ENCODE results near the gene DEPP1.

Gene DEPP1

DNA sequence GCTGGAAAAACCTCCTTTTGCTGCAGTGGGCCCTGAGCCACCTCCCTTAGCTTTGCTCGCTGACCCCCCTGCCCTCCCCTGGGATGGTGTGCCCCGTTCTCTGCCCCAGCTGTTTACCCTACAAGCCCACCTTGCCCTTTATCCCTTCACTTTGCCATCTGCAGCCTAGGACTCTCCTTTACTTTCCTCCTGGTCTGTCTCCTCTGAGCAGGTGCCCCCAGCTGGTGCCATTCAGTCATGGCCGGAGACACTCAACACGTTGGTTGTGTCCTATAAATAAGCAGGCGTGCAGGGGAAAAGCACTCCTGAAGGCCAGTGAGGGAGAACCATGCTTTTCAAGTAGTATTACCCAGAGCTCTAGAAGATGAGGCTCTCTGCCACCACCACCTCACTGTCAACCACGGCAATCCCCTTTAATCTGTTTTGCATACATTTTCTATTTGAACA lies 12.9 kb downstream of the DEPP1 start:
- DNase-seq: no peak

DNA sequence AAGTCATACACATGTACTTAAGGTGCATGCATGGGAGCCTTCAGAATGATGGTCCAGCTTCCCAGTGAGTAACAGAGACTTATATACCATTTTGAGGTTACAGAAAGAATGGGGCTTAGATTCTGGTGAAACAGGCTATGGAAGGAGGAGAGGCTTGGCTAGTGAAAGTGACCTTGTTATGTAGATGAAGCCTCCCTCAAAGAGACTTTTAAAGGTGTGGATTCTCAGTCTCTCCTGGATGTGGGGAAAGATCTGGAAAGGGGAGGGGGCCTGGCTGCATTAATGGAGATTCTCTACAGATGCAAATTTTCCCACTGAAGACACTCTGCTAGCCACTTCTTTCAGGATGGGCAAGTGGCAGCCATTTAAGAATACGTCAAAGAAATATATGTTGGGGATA lies 13.5 kb downstream of the DEPP1 start:
- DNase-seq: no peak

DNA sequence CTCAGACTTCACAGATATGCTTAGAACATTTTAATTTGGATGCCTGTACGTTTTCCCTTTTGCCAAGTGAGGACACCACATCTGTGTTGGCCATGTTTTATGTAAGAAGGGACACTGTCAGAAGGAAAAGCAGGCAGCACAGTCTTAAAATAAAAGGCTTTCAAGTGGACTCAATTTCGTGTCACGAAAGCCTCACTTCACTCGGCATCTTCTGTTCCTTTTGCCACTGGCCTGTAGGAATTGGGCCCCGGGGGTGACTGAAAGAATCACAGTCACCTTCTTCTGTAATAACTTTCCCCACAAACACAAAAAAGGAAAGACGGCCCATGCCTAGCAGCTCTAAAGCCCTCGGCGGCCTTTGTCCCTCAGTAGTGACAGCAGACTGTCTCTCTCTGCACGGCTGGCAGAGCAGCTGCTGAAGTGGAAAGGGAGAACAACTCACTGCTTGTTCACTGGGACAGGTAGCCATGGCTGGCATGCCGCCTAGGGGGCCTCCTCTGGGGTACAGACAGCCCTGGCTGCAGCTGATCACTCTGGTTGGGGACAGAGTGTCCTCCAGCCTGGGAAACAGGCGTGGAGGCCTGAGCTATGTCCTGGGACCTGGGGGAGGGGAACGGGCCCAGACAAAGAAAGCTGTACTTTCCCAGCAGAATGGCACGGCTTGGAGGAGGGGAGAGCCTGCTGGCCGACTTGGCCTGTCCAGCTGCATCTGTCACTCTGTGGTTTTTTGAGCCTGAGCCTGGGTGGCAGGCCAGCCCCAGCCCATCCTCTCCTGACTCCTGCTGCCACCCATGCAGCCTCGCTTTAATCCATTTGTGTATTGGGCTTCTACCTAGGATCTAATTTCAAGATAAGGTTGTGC lies 14.6 kb downstream of the DEPP1 start:
- DNase-seq: no peak

DNA sequence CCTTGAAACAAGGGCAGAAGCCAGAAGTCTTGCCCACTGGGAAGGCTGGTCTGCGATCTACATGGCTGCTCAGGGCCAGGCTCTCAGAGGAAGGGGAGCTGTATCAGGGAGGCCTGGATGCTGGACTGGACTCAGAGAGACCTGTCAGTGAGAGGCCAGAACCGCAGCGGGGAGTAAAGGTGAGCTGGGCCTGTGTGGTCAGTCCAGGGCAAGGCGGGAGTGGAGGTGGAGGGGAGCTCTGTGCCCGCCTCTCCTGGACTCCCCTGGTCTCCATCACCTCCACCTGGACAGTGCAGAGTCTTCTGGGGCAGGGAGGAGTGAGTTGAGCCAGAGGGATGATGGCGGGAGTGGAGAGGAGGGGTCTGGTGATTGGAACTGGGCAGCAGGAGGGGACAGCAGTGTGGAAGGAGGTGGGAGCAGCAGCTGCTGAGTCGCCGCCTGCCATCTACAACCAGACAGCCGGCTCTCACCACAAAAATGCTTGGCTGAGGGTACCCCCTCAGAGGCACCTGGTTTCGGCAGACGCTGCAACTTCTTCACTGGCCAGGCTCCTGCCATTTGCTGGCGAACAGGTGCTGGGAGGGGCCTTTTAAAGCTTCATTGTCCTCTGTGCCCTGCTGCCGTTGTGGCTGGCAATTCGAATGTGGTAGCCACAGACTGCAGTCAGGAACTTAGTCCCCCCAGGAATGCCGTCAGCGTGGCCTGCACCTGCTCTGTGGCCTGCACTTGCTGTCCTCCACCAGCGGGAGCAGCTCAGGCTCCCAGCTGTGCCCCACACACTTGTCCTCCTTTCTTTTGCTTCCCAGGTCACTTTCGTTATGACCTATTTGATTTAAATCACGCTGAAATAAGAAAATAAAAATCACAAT lies 15.5 kb downstream of the DEPP1 start:
- DNase-seq: no peak

DNA sequence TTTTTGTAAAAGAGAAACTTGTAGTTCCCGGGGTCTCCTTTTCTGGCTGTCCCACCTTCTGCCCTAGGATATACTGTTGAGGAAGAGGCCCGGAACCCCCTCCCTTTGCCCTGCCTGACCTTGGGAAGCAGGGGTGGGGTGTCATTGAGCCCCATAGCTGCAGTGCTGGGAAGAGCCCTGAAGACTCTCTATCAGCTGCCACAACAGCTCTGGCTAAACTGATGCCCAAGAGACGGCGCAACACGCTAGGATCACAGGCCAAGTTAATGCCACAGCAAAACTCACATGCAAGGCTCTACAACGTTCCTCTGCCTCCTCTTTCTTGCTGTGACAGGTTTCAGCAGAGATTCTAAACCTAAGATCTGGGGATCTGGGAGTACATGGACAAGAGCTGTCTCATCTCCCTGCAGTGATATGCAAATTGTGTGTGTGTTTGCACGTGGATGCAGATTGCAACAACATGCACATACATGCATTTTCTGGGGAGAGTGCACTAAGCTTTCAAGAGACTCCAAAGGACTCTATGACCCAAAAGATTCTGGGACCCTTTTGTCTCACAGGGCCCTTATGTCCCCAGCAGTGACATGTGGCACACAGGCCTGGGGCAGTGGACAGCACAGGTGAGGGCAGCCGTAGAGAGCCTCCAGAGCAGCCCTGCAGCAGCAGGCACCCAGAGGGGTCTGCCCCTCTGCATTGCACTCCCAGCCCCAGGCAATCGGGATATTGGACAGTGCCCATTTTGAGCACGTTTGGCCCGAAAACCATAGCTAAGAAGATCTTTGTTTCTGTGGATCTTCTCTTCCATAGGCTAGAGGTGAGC lies 16.5 kb downstream of the DEPP1 start:
- no peak for DNase-seq

DNA sequence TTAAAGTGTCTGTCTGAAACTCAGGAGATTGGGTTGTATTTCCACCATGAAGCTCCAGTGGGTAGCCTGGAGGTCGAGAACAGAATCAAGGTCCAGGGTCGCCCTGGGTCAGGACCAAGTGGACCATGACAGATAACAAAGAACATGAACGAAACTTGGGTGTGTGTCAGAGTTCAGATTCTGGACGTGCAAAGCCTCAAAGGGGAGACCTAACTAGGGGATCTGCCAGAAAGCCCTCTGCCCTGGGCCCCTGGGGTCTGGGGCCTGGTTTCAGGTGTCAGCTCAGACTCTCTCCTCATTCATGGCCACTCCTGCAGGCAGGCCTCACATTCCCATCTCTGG lies 17.4 kb downstream of the DEPP1 start:
- DNase-seq: no peak

DNA sequence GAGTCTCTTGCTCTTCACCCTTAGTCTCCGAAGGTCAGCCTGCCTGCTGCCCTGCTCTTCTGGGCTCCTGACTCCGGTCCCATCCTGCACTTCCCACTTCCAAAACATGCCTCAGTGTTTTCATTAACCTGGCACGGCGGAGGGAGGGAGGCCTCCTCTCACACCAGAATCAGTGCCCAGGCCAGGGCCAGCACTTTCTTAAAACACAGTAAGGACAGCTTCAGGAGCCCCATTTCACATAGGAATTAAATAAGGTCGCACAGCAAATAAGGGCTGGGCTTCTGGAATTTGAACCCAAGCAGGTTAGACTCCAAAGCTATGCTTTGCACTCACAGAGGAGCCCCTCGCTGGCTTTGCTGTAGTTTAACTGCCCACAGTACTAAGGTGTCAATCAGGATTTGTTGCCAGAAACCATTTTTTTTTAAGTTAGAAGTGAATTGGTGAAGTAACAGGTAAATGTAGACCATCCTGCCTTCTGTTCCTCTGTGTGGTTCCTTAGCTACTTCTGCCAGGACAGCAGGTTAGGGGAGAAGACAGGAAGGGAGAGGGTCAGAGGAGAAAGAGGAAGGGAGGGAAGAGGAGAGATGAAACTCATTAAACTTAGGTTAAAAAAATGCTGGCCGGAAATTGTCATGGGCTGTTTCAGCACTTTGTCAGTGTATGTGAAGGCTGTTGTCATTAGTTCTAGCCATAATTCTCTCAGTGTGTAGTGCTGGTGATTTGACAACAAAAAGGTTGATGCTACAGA lies 18.0 kb downstream of the DEPP1 start:
- no peak for DNase-seq

DNA sequence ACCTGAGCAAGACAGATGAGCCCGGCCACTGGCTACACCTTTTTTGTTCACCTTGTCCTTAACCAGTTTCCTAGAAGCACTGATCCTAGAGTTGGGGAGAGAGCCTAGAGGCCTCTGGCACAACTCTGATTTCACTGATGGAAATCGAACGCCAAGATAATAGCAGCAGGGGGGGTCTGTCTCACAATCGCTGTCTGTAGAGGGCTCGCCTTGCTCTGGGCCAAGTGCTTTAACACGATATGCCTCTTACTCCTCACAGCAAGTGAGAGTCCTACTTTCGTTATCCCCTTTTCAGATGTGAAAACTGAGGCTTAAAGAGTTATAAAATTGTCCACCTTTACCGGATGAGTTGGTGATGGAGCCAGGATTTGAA lies 18.5 kb downstream of the DEPP1 start:
- no peak for DNase-seq

DNA sequence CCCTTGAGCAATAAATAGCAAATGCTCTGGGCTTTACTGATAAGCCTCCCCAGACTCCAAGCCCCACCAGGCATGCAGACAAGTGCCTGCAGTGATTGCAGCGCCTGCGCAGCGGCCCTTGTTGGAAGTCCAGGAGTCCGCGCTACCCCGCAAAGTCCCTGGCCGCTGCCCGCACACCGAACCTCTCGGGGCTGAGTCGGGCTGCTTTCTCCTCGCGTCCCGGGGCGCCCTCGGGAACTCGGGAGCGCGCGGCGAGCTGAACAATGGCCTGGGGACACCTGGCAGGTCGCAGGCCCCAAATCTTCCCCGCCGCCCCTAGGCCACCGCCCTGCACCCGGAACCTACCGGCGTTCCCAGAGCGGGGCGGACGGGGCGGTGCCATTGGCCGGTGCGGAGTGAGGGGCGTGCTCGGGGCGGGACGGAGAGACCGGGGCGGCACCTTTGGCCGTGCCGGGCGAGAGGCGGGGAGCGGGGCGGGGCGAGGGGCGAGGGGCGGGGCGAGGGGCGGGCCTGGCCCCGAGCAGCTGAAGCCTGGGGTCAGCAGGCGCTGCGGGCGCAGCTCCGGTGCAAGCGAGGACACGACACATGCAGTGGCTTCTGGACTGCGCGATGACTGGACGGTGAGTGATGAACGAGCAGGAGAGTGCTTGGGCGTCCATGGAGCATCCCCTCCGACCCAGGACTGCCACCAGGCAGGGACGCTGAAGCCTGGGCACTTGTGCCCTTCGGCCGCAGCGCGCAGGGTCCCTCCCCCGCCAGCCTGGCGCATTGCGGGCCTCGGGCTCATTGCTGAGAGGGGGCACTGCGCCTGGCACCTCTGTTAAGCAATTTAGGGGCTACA lies 19.1 kb downstream of the DEPP1 start, which contains the start of gene RASSF4:
RASSF4 (plus strand) TSS at position 556 of the 841 bp plus-strand sequence. CDS start 10,401 bp downstream, outside the sequence.
- DNase-seq: peak; percentile 94

DNA sequence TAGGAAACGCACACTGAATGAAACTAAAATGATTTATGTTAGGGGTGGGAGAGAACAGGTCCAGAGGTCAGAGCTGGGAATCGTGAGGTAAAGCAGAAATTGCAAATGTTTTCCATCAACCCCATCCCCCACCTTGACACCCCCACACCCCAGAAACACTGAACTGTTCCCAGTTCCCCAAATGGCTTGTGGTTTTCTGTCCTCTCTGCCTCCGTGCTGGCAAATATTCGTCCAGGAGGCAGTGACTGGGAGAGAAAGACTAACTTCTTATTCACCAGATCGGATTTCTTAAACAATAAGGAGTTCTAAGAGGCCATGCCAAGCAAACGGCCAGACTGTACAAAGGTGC lies 19.7 kb downstream of the DEPP1 start:
- DNase-seq: no peak

DNA sequence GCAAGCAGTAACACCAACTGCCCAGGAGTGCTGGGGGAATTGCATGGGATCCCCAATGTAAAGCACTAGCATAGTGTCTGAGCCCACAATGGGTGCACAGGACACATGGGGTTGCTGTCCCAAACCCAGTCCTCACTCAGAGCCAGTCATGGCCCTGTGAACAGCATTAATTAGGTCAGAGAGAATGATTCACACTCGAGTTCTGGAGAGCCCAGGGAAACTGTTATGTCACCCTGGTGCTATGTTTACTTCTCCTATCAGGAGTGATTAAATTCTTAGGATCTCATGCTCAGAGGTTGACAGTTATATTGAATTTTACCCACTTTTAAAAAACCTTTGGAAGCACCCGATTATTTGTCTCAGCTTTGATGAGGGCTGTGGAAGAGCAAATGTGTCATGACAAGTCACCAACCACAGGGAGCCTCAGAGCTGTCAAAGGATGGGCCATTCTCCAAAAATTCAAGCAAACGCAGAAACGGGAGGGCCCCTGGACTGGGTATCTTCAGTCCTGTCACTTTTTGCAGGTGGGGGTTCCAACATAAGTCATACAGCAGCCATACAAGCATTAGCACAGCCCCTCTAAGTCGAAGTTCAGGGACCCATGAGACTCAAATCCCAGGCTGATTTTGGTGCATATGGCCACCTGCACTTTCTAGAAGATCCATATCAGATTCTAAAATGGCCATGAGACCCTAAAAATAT lies 20.3 kb downstream of the DEPP1 start:
- no peak for DNase-seq

DNA sequence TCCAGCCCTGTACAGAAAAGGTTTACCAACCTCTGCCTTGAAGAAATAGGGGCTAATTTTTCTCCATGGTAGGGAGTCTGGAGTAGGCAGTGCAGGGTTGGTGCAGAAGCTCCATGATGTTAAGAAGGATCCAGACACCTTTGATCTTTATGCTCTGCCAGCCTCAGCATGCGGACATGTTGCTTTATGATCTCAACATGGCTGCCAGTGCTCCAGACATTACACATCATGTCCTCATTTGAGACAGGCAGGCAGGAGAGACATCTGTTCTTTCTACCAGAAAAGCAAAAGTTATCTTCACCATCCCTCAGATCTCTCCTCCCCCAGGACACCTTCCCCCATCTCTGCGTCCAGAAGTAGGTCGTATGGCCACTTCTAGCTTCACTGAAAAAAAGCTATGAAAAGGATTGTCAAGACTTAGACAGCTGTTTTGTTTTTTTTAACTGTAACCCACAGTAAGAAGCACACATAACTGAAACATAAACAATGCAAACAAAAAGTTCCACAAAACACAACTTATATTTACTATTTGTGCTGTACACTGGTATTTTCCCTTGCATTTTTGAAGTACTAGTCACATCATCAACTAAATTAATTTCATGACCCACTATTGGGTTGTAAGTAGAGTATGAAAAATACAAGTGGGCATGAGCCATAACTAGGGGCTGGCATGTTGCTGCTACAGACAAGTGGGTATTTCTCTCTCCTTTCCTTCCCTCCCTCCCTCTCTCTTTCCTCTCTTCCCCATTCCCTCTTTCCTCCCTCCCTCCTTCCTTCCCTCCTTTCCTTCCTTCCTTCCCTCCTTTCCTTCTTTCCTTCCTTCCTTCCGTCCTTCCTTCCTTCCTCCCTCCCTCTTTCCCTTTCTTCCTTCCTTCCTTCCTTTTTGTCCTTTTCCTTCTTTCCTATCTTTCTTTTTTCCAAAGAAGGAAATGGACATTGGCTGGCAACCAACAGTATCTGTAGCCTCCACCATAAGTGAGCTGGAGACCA lies 21.6 kb downstream of the DEPP1 start:
- no peak for DNase-seq

DNA sequence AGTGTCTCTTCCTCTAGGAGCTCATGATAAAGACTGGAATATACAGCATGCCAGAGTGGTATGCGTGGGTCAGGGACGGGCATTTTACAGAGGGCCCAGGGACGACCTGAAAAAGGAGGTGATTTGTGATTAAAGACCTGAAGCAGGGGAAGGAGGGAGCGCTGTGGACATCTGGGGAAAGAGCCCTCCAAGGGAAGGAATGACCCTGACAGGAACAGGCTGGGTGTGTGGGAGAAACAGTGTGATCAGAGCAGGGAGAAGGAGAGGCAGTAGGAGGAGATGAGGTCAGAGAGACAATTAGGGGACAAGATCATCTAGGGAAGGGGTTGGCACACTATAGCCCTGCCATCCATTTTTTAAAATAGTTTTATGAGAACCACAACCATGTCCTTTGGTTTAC lies 22.4 kb downstream of the DEPP1 start:
- no peak for DNase-seq

DNA sequence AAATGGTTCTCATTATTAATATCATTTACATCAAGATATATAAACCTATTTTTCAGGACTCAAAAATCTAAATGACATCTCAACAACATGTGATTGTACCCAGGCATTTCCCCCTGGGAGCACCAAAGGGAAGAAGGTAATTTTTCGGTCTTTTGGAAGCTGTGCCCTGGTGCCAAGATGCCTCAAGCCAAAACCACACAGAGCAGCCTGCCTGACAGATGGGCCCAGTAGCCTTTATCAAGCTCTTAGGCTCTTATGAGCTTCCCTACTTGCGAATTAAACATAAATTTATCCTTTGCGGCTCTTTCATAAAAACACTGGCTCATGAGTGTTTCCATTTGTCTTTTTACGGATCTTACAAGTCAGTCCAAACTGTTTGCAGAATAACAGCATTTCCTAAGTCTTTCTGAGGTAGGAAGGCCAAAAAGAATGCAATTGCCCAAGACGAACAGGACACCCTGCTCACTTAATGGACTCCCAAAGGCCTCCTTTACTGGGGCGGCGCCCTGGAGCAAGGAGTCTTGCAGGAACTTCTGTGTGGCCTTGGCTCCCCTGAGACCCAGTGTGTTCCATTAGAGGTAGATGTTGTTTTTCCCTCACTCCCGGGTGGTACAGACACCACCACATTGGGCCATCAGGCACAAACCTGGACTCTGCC lies 23.1 kb downstream of the DEPP1 start:
- DNase-seq: no peak

DNA sequence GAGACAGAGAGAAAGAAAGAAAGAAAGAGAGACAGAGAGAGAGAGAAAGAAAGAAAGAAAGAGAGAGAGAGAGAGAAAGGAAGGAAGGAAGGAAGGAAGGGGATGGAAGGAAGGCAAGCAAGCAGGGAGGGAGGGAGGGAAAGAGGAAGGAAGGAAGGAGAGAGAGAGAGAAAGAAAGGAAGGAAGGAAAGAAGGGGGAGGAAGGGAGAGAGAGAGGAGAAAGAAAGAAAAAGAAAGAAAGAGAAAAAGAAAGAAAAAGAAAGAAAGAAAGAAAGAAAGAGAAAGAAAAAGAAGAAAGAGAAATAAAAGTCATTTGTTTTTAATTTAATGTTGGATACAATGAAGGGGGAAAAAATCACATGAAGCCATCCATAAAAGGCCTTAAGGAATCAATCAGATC lies 23.6 kb downstream of the DEPP1 start:
- no peak for DNase-seq

DNA sequence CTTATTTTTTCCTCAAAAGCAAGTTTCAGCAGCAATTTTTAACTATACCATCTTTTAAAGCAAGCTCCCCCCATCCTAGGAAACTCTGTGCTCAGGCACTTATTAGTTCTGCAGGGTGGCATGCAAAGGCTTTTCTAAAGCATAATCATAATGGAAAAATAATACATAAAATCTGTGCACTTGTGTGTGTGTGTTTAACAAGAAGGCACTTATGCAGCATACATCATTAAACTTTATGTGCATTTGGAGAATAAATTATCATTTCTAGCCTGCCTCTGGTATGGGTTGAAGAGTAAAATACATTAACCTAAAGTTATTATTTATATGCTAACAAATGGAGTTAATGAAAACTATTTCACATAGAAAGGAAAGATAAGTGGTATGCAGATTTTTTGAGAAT lies 24.6 kb downstream of the DEPP1 start:
- DNase-seq: no peak

DNA sequence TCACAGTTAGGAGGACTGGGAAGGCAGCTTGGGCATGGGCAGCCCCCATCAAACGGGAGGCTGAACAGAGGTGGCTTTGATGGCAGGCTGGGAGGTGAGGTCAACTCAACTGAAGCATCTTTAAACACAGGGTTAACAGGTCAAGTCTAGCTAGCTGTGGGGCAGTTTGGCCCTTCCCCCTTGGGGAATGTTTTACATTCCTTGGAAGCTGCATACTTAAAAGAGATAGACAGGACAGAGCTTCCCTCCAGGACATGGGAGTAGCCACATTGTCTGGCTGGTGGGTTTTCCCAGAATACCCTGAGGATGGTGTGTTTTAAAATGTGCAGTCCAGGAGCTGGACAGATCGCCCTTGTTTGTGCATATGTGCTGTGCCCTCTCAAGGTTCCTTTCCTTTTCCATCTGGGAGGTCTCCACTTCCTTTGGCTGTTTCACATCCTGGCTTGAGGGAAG lies 25.8 kb downstream of the DEPP1 start:
- no peak for DNase-seq

DNA sequence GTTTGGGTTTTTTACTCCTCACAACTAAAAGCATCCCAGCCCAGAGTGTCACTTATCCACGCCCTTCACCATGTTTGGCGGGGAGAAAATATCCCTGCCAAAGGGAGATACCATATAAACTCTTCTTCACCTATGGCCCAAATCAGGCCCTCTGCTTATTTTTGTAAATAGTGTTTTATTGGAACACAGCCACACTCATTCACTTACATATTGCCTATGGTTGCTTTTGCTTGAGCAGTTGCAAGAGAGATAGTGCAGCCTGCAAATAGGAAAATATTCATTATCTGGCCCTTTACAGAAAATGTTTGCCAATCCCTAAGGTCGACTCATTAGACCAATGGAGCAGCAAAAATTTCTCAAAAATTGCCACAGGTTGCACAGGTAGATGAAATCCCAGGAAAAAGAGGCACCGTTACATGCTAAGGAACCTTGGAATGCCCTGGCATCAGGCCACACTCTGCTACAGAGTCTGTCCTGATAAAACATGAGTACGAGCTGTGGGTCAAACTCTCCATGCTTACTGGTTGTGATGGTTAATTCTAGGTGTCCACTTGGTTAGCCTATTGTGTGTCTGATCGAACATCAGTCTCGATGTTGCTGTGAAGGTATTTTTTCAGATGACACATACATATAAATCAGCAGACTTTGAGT lies 26.9 kb downstream of the DEPP1 start:
- no peak for DNase-seq

Measured in activated naive CD4-positive, alpha-beta T cell treated with Interleukin-2 at 50 U/mL for 16 hours (primary cell).